Measurements from ENCODE around the gene FNBP1. TPM values are rescaled to one million over a fixed set of nuclear protein-coding genes. Genes with fewer than 3 reads are reported as not detected.

FNBP1 gene
- total RNA-seq, 2 donors from 2014 or later = 17.1 to 17.9 TPM

DNA sequence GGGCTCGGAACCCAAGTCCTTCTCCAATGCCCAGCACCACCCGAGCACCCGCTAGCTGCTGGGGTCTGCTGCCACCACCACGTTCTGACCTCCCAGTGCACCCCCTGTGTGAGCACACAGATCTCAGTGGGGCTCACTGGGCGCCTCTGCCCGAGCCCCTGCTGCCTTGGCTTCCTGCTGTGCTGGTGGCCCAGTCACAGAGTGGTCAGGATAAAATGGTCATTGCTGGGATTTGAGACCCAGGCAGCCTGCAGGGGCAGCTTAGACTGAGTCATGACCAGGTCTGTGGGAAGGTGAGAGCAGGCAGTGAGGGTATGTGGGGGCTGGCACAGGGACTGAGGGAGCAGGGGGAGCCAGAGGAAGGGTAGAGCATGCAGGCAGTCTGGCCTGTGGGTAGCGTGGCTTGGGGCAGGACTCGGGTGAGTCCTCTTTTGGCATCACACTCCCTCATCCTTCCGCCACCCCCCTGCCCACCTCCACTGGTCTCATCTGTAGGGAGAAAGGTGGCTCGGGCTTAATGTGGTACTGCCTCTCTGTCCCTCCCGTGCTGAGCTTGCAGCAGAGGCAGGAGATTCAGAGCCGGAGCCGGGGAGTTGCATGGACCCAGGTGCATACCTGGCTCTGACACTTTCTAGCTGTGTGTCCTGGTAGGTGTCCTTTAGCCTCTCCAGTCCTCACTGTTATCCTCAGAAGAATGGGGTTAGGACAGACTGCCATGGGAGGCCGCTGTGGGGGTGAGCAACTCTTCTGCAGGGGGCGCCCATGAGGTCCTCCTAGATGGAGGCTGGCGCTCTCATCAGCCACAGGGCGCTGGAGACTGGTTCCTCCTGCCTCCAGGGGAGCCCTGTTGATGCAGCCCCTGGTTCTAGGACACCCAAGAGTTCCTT lies 175.6 kb downstream of the FNBP1 start:
- intact Hi-C loops (cut with DNase I) = no loop called here
- H3K9me3 ChIP-seq = no peaks in the 10 kb centered on the region
- H3K4me1 ChIP-seq = no peaks in the 10 kb centered on the region
- ATAC-seq (no peak), DNase-seq (no peak)
- H3K27ac ChIP-seq = no peak overlapping the region
- WGBS, 2 donors = 76 to 84% methylated on average over 8 to 17 of the region's 17 CpGs
- peaks cover 0 to 3% of the 10 kb centered on the region in 2 donors for H3K36me3 ChIP-seq (replicated peaks in 1 of 2; ENCODE audit: insufficient read depth in 1 of 2, low read depth in 2 of 2)
- H3K27me3 ChIP-seq = no peaks in the 10 kb centered on the region
- no peak overlapping the region for H3K4me3 ChIP-seq
- TF ChIP-seq, protein P1, sequence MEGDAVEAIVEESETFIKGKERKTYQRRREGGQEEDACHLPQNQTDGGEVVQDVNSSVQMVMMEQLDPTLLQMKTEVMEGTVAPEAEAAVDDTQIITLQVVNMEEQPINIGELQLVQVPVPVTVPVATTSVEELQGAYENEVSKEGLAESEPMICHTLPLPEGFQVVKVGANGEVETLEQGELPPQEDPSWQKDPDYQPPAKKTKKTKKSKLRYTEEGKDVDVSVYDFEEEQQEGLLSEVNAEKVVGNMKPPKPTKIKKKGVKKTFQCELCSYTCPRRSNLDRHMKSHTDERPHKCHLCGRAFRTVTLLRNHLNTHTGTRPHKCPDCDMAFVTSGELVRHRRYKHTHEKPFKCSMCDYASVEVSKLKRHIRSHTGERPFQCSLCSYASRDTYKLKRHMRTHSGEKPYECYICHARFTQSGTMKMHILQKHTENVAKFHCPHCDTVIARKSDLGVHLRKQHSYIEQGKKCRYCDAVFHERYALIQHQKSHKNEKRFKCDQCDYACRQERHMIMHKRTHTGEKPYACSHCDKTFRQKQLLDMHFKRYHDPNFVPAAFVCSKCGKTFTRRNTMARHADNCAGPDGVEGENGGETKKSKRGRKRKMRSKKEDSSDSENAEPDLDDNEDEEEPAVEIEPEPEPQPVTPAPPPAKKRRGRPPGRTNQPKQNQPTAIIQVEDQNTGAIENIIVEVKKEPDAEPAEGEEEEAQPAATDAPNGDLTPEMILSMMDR (IDR thresholded peaks at IDR 0.05) = no peak
- no peak for TF ChIP-seq POLR2A (IDR thresholded peaks at IDR 0.05)

DNA sequence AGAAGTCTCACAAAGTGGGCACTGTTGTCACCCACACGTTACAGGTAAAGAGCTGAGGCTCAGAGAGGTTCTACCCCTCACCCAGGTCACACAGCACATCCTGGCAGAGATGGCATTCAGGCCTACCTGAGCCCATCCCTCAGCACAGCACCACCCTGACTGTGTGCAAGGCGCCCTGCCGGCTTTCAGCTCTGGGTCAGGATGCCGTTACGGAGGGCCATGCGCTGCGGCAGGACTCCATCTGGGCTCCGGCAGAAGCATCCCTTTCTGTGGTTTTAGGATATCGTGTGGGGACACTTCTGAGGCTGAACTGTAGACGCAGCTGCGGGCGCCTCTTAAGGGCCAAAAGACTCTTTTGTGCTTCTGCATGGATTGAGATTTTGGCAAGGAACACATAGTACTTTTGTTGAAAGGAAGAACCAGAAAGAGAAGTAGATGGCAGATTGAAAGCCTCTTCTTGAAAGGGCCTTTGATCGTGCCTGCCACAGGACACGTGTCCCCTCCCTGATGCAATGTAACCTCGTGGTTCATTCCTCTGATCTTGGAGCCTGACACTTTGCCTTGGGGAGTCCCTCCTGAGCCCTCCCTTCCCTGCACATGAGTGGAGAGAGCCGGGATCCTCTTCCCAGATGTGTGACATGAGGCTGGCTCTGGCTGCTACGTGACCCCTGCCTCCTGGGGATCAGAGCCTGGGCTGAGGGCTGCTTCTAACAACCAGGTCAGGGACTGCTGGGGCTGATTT lies 176.4 kb downstream of the FNBP1 start:
- H3K4me3 ChIP-seq = no peak overlapping the region
- TF ChIP-seq, protein P1 (IDR thresholded peaks at IDR 0.05) = no peak
- no peak for TF ChIP-seq POLR2A (IDR thresholded peaks at IDR 0.05)
- intact Hi-C loops (cut with DNase I) = no loop called here
- no peaks in the 10 kb centered on the region for H3K9me3 ChIP-seq
- WGBS, 2 donors = 73 to 91% methylated on average over 12 to 16 of the region's 17 CpGs
- H3K27me3 ChIP-seq = no peaks in the 10 kb centered on the region
- H3K4me1 ChIP-seq = no peaks in the 10 kb centered on the region
- no peak overlapping the region for H3K27ac ChIP-seq
- DNase-seq = no peak
- H3K36me3 ChIP-seq (replicated peaks in 1 of 2; ENCODE audit: insufficient read depth in 1 of 2, low read depth in 2 of 2) = peaks cover 0 to 7% of the 10 kb centered on the region in 2 donors
- no peak for ATAC-seq

DNA sequence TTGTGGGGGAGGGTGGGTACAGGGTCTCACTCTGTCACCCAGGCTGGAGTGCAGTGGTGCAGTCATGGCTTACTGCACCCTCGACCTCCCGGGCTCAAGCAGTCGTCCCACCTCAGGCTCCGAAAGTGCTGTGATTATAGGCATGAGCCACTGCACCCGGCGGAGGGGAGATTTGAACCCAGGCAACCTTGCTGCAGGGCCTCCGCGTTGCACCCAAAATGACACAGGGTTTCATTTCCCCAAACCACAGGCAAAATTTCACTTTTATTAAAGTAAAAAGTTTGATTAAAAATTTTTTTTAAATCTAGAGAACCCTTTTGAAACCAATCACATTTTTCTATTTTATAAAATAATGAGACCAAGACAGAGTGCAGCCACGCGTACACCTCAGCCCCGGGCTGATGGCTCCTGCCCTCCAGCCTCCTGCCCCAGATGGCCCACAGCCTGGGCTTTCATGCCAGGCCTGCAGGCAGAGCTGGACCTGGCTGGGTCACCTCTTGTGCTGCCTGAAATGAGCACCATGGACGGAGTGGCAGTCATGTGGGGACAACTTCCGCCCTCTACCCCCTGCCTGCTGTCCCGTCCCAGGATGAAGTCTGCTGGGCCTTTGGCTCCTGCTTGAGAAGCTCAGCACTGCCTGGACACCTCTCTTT lies 177.2 kb downstream of the FNBP1 start:
- WGBS, 2 donors = 68 to 82% methylated on average over 9 to 14 of the region's 14 CpGs
- no peak for TF ChIP-seq POLR2A (IDR thresholded peaks at IDR 0.05)
- TF ChIP-seq, protein P1 (IDR thresholded peaks at IDR 0.05) = no peak
- H3K9me3 ChIP-seq = no peaks in the 10 kb centered on the region
- H3K27ac ChIP-seq = no peak overlapping the region
- DNase-seq = no peak
- peaks cover 0 to 8% of the 10 kb centered on the region in 2 donors for H3K36me3 ChIP-seq (replicated peaks in 1 of 2; ENCODE audit: insufficient read depth in 1 of 2, low read depth in 2 of 2)
- no peak overlapping the region for H3K4me3 ChIP-seq
- no peaks in the 10 kb centered on the region for H3K4me1 ChIP-seq
- intact Hi-C loops (cut with DNase I) = no loop called here
- H3K27me3 ChIP-seq = no peaks in the 10 kb centered on the region
- no peak for ATAC-seq

DNA sequence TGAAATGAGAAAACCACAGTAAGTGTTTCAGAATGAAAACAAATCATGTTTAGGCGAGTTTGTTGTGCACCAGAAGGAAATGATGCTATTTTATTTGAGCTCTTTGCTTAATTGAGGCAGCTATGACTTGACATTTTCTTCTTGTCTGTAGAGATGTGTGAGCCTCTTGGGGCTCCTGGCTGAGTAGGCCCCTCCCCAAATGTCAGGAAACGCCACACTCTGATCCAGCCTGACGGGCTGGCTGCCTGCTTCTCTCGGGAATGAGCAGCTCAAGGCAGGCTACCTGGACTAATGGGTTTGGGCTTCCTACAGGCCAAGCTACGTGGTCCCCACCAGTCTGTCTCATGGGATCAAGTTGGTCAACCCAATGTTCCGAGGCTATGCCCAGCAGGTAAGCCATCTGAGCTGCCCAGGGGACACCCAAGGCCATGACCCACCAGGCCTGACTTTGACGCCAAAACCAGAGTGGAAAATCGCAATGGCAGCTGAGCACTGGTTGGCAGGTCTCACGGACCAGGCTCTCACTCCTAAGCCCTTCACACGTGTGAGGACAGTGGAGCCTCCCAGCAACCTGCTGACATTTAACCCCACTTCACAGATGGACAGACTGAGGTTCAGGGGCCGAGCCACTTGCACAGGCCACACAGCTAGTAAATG lies 177.9 kb downstream of the FNBP1 start:
- 42 to 64% methylated on average over 8 to 11 of the region's 11 CpGs for WGBS, 2 donors
- TF ChIP-seq, protein P1 (IDR thresholded peaks at IDR 0.05) = no peak
- TF ChIP-seq POLR2A (IDR thresholded peaks at IDR 0.05) = no peak
- Histone ChIP-seq H3K4me3 (no peak overlapping the region), H3K4me1 (no peaks in the 10 kb centered on the region), H3K27me3 (no peaks in the 10 kb centered on the region), H3K36me3 (replicated peaks in 1 of 2; ENCODE audit: insufficient read depth in 1 of 2, low read depth in 2 of 2) (peaks cover 0 to 8% of the 10 kb centered on the region in 2 donors), H3K9me3 (no peaks in the 10 kb centered on the region), H3K27ac (no peak overlapping the region)
- DNase-seq (no peak), ATAC-seq (no peak)
- intact Hi-C loops (cut with DNase I) = no loop called here

Measured in body of pancreas (tissue), 4 donors.